Endothelial cell of umbilical vein (primary cell): ENCODE measurements around the gene CARD14. TPM values are rescaled to one million over a fixed set of nuclear protein-coding genes. Genes with fewer than 3 reads are reported as not detected.
"Not testable (repeated sequence)": the region's sequence is repeated elsewhere in the genome, so short reads cannot be mapped to it uniquely, and the experiment has no call there.

ENCODE experiments used
- BruUV-seq: library from RNA; stranded (reverse); fragments of 400-500 nt; replicated peaks from 2 replicates; lab custom pipeline; 2021; lab: Mats Ljungman, UMichigan
- CTCF ChIA-PET: fragments of 300-600, 350-600 bp; sonication (Branson Sonifier 250); formaldehyde crosslinking; loops from one replicate; lab custom pipeline; 2021; ENCODE audit warnings: antibody characterized with exemption, inconsistent platforms; lab: Charles Lee
- POLR2A ChIA-PET: fragments of 300-600, 350-600 bp; sonication (Branson Sonifier 250); formaldehyde crosslinking; loops from one replicate; lab custom pipeline; 2021; ENCODE audit warnings: antibody characterized with exemption, inconsistent platforms; lab: Charles Lee
- DNase-seq: peaks from one replicate; pipeline ENCODE4 v3.0.0-alpha.2; 2011; ENCODE audit warnings: low read depth, low spot score
- FAIRE-seq: peaks from 2 replicates; lab custom pipeline; 2011; peaks lifted over from hg19 to GRCh38; lab: Jason Lieb, UNC
- H2AFZ ChIP-seq: 2 replicates; pipeline ENCODE4 v1.6.0; 2012; ENCODE audit warnings: low read depth, low read length, control low read depth, inconsistent platforms
- H3K27ac ChIP-seq: 2 replicates; pipeline ENCODE4 v1.5.1; 2011; ENCODE audit warnings: low read depth, mild to moderate bottlenecking, control low read depth, low read length, moderate library complexity; ENCODE audit not compliant: insufficient read depth
- H3K27me3 ChIP-seq, 2 experiments: 2 replicates each; pipeline versions ENCODE4 v1.6.0 to v1.6.1; 2011; ENCODE audit warnings: low read length in 2 of 2, mixed read lengths in 1 of 2; ENCODE audit not compliant: control insufficient read depth in 2 of 2, insufficient read depth in 2 of 2
- H3K36me3 ChIP-seq, 2 experiments: 2 replicates in 1 of 2; 3 replicates in 1 of 2; pipeline ENCODE4 v1.5.1; 2011; ENCODE audit warnings: low read length in 2 of 2, mild to moderate bottlenecking in 1 of 2, moderate library complexity in 1 of 2; ENCODE audit not compliant: control insufficient read depth in 2 of 2, insufficient read depth in 2 of 2; ENCODE audit errors: extremely low read depth in 1 of 2
- H3K4me1 ChIP-seq: 3 replicates; pipeline ENCODE4 v1.5.1; 2011; ENCODE audit warnings: mild to moderate bottlenecking, low read length; ENCODE audit not compliant: control insufficient read depth, insufficient read depth; ENCODE audit errors: extremely low read depth
- H3K4me2 ChIP-seq: 2 replicates; pipeline ENCODE4 v1.6.1; 2011; ENCODE audit warnings: low read length, control low read depth, mixed read lengths; ENCODE audit not compliant: insufficient read depth
- H3K4me3 ChIP-seq, 3 experiments: fragments of 200-600 bp in 1 of 3; sonication (generic), shearing (Covaris generic) in 1 of 3; replicated peaks in 1 of 3; 2 replicates each; pipeline ENCODE4 v1.5.1; 2011 to 2016; ENCODE audit warnings: control low read depth in 3 of 3, low read length in 3 of 3, mild to moderate bottlenecking in 2 of 3, inconsistent platforms in 1 of 3, low read depth in 1 of 3, moderate library complexity in 1 of 3; ENCODE audit not compliant: insufficient read depth in 1 of 3
- H3K79me2 ChIP-seq: 2 replicates; pipeline ENCODE4 v1.6.0; 2012; ENCODE audit warnings: low read length, inconsistent platforms; ENCODE audit not compliant: control insufficient read depth, insufficient read depth
- H3K9ac ChIP-seq: replicated peaks from 2 replicates; pipeline ENCODE3; 2011; ENCODE audit warnings: low read length, control low read depth; ENCODE audit not compliant: insufficient read depth; ENCODE audit errors: extremely low read depth
- H3K9me1 ChIP-seq: replicated peaks from 3 replicates; pipeline ENCODE4 v1.6.0; 2011; ENCODE audit warnings: mild to moderate bottlenecking, low read length; ENCODE audit not compliant: control insufficient read depth, insufficient read depth; ENCODE audit errors: extremely low read depth
- H3K9me3 ChIP-seq: replicated peaks from 2 replicates; pipeline ENCODE4 v1.5.1; 2012; ENCODE audit warnings: low read length, inconsistent platforms; ENCODE audit not compliant: control insufficient read depth, insufficient read depth
- H4K20me1 ChIP-seq: replicated peaks from 2 replicates; pipeline ENCODE3; 2011; ENCODE audit warnings: mild to moderate bottlenecking, low read length; ENCODE audit not compliant: control insufficient read depth, insufficient read depth; ENCODE audit errors: extremely low read depth
- CTCF ChIP-seq, 2 donors: IDR thresholded peaks; 1 replicate in 1 of 2; 2 replicates in 1 of 2; pipeline ENCODE4 v1.5.1; 2011; ENCODE audit warnings: low read length in 2 of 2, mild to moderate bottlenecking in 2 of 2, moderate library complexity in 2 of 2, control low read depth in 1 of 2, inconsistent platforms in 1 of 2, low read depth in 1 of 2; ENCODE audit not compliant: insufficient read depth in 1 of 2; ENCODE audit errors: extremely low read depth in 1 of 2
- EZH2 ChIP-seq: IDR thresholded peaks from 2 replicates; pipeline ENCODE4 v1.6.1; 2012; ENCODE audit warnings: borderline replicate concordance, low read depth, mild to moderate bottlenecking, moderate library complexity, low read length, inconsistent platforms; ENCODE audit not compliant: severe bottlenecking
- FOS ChIP-seq: IDR thresholded peaks from 2 replicates; pipeline ENCODE4 v1.6.1; 2011; ENCODE audit warnings: mild to moderate bottlenecking, low read length, moderate library complexity, borderline replicate concordance; ENCODE audit not compliant: insufficient read depth
- GATA2 ChIP-seq: IDR thresholded peaks from 2 replicates; pipeline ENCODE4 v1.7.0; 2011; ENCODE audit warnings: low read depth, mild to moderate bottlenecking, moderate library complexity, mixed read lengths, low read length; ENCODE audit not compliant: insufficient read length, insufficient read depth
- JUN ChIP-seq: IDR thresholded peaks from 2 replicates; pipeline ENCODE4 v1.6.1; 2011; ENCODE audit warnings: borderline replicate concordance, low read depth; ENCODE audit not compliant: insufficient read length, insufficient read depth
- MAX ChIP-seq: IDR thresholded peaks from 2 replicates; pipeline ENCODE4 v1.6.1; 2011; ENCODE audit not compliant: insufficient read depth, insufficient read length
- MYC ChIP-seq: IDR thresholded peaks from one replicate; pipeline ENCODE4 v1.6.1; 2011; ENCODE audit warnings: mild to moderate bottlenecking, low read depth, low read length
- POLR2A ChIP-seq: IDR thresholded peaks from 2 replicates; pipeline ENCODE4 v1.6.1; 2012; ENCODE audit warnings: low read depth, mild to moderate bottlenecking, control low read depth, low read length
- POLR2AphosphoS5 ChIP-seq: IDR thresholded peaks from 2 replicates; pipeline ENCODE4 v1.6.1; 2012; ENCODE audit warnings: low read depth, mild to moderate bottlenecking, control low read depth, low read length, moderate library complexity; ENCODE audit not compliant: insufficient read depth
- dilution Hi-C: fragments of 300-500 bp; cut with MboI; formaldehyde crosslinking; loops from one replicate; pipeline ENCODE4 v1.15.0; 2019; ENCODE audit warnings: low sequenced_read_pairs; ENCODE audit not compliant: extremely low pct_ligation_motif_present
- intact Hi-C: fragments of 100-400 bp; cut with micrococcal nuclease; formaldehyde crosslinking; loops from one replicate; pipeline ENCODE4 v1.10.0; 2022
- polyA plus RNA-seq, 4 experiments: library from polyadenylated mRNA; depleted of rRNA in 3 of 4; stranded (reverse) in 3 of 4; unstranded in 1 of 4; fragments of >200 nt; gene quantifications; 2 replicates each; pipeline versions ENCODE4 v1.2.1 to v1.2.3, GENCODE V29; 2011 to 2012; ENCODE audit warnings: missing spikeins in 1 of 4
- total RNA-seq: library from RNA; stranded (reverse); gene quantifications from 2 replicates; pipeline ENCODE4 v1.2.3, GENCODE V29; 2021

Gene CARD14
- total and polyA plus RNA-seq, 2 donors (not counting 3 experiments of a cell fraction or from before 2014, with no cell fraction given) = not detected

GRCh38 chr17:80198144-80198661 is 28.4 kb downstream of the CARD14 start:
- Histone ChIP-seq H3K36me3 (no peaks in the 10 kb centered on the region), H2AFZ (no peak overlapping the region), H3K4me1 (no peaks in the 10 kb centered on the region), H4K20me1 (no peaks in the 10 kb centered on the region), H3K9me1 (no peaks in the 10 kb centered on the region), H3K9me3 (no peaks in the 10 kb centered on the region), H3K27me3 (no peaks in the 10 kb centered on the region), H3K4me2 (no peak overlapping the region), H3K79me2 (no peaks in the 10 kb centered on the region), H3K4me3 (no peak overlapping the region), H3K9ac (no peak overlapping the region), H3K27ac (no peak overlapping the region)
- FAIRE-seq = no peak
- TF ChIP-seq GATA2 (no peak), CTCF (IDR thresholded peaks at IDR 0.05; ENCODE audit: extremely low read depth in 1 of 2, insufficient read depth in 1 of 2, low read depth in 1 of 2, low read length in 2 of 2) (no peak), POLR2A (no peak), MYC (no peak), JUN (no peak), MAX (no peak), POLR2AphosphoS5 (no peak), FOS (no peak), EZH2 (no peak)
- intact Hi-C loops (loop anchor here (5.0 kb wide), 1 partner anchor 64 kb away; the partner anchor contains the start of gene RNF213), dilution Hi-C loops (no loop called here)
- ChIA-PET POLR2A (no interaction called here), CTCF (no interaction called here)
- no TSS peak for BruUV-seq
- DNase-seq = no peak

- FAIRE-seq, BruUV-seq, dilution Hi-C loops, H3K4me3 ChIP-seq, H3K4me1 ChIP-seq, H2AFZ ChIP-seq, H3K4me2 ChIP-seq, H3K27me3 ChIP-seq, H4K20me1 ChIP-seq, H3K27ac ChIP-seq, DNase-seq, H3K36me3 ChIP-seq, H3K9me3 ChIP-seq, H3K9ac ChIP-seq, H3K9me1 ChIP-seq, H3K79me2 ChIP-seq: not testable (repeated sequence)
- ChIA-PET POLR2A (interaction anchor here (0.7 kb wide), 1 partner anchor 56 kb away, joined by 3 read pairs; no protein-coding TSS in a partner anchor), CTCF (interaction anchor here (0.6 kb wide), 1 partner anchor 167 kb away, joined by 3 read pairs; no protein-coding TSS in a partner anchor)
- intact Hi-C loops = loop anchor here (5.0 kb wide), 1 partner anchor 63 kb away; the partner anchor contains the start of gene RNF213
These were observed 29.5 kb downstream of the CARD14 start for GRCh38 chr17:80199295-80199694.
